ENCODE measurements around the gene MOB3B.
A peak's percentile ranks its signal among the peaks of the same experiment; 100 is the strongest.

Gene MOB3B

GRCh38 chr9:27518006-27518405 is 11.6 kb downstream of the MOB3B start:
- ChIA-PET CTCF (interaction anchor here (0.6 kb wide), 1 partner anchor 327 kb away, joined by 3 read pairs; no protein-coding TSS in a partner anchor), POLR2A (ENCODE audit: low non-redundant PET) (no interaction called here)
- DNase-seq (ENCODE audit: low spot score), result no peak
- no peak overlapping the region for H3K27ac ChIP-seq
- TF ChIP-seq, protein P1, sequence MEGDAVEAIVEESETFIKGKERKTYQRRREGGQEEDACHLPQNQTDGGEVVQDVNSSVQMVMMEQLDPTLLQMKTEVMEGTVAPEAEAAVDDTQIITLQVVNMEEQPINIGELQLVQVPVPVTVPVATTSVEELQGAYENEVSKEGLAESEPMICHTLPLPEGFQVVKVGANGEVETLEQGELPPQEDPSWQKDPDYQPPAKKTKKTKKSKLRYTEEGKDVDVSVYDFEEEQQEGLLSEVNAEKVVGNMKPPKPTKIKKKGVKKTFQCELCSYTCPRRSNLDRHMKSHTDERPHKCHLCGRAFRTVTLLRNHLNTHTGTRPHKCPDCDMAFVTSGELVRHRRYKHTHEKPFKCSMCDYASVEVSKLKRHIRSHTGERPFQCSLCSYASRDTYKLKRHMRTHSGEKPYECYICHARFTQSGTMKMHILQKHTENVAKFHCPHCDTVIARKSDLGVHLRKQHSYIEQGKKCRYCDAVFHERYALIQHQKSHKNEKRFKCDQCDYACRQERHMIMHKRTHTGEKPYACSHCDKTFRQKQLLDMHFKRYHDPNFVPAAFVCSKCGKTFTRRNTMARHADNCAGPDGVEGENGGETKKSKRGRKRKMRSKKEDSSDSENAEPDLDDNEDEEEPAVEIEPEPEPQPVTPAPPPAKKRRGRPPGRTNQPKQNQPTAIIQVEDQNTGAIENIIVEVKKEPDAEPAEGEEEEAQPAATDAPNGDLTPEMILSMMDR (conservative IDR thresholded peaks at IDR 0.05; ENCODE audit: low read depth), result no peak

DNA sequence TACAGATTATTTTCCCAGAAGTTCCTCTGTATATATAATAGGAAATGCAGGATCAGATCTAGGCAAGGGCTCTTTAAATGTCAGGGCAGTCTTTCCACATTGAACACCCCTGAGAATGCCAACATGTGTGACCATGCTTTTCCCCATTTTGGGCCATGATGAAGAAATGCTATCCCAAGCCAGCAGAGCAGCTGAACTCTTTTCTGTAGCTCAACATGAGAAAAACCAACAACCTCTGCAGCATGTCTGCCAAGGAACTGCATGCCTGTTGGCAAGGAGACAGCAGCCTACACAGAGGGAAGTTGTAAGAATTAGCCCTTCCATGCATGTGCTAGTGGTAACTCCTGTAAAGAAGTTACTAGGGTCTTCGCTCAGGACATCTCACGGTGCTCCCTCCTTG is 15.1 kb downstream of the MOB3B start:
- DNase-seq (ENCODE audit: low spot score), result no peak
- no peak overlapping the region for H3K27ac ChIP-seq
- POLR2A ChIA-PET (ENCODE audit: low non-redundant PET), result no interaction called here
- TF ChIP-seq, protein P1 (conservative IDR thresholded peaks at IDR 0.05; ENCODE audit: low read depth), result no peak
- CTCF ChIA-PET, result no interaction called here

DNA sequence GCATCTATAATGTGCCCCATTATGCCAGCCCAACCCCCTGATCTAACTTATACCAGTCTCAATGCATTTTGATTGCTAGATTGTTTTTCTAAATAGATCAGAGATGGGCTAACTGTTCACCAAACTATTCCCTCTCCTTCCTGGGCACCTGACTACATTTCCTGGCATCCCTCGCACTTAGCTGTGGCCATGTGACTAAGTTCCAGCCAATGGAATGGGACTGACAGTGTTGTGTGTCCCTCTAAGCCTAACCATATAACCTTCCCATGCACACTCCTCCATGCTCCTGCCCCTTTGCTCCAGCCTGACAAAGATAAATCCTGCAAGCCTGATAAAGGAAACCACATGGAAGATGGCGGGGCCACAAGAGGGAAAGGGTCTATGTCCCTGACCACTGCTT is 17.8 kb downstream of the MOB3B start:
- TF ChIP-seq, protein P1 (conservative IDR thresholded peaks at IDR 0.05; ENCODE audit: low read depth), result no peak
- ChIA-PET POLR2A (ENCODE audit: low non-redundant PET) (no interaction called here), CTCF (no interaction called here)
- no peak overlapping the region for H3K27ac ChIP-seq
- DNase-seq (ENCODE audit: low spot score), result no peak

DNA sequence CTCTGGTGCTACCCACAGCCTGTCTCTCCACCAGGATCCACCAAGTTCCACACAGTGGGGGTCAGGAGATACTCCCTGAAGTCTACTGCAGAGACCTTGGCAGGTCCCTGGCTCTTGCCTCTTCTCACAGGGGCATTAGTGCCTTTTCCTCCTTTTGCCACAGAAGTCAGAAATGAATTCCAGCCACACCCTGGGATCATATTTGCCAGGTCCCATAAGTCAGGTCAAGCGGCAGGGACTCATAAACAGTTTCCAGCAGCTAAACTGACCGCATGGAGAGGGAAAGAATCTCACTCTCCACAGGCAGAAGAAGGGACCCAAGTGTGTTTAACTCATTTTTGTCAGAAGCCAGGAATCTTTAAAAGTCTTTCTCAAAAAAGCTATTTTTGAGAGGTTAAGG is 18.8 kb downstream of the MOB3B start:
- TF ChIP-seq, protein P1 (conservative IDR thresholded peaks at IDR 0.05; ENCODE audit: low read depth), result no peak
- peak overlapping the region; percentile 33; the same call in 1 of the 2 replicates for H3K27ac ChIP-seq
- CTCF ChIA-PET, result no interaction called here
- no peak for DNase-seq (ENCODE audit: low spot score)
- POLR2A ChIA-PET (ENCODE audit: low non-redundant PET), result no interaction called here

DNA sequence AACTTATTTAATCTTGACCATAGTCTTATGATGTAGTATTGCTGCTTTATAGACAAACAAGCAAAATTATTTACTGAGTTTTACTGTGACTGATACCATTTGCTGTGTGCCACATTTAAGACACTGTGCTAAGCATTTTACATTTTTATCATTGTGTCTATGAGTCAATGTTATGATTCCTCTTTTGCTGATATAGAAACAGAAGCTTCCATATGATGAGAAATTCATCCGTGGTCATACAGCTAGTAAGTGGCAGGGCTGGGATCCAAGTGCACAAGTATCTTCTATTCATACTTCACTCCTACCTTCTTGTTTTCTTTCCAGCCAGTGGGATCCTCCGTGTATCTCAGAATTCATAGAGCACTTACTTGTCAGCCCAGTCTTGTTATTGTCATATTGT is 22.6 kb downstream of the MOB3B start:
- no peak for DNase-seq (ENCODE audit: low spot score)
- ChIA-PET CTCF (interaction anchor here (0.7 kb wide), 1 partner anchor 1149 kb away, joined by 4 read pairs; no protein-coding TSS in a partner anchor), POLR2A (ENCODE audit: low non-redundant PET) (no interaction called here)
- H3K27ac ChIP-seq, result peak overlapping the region; percentile 69
- TF ChIP-seq, protein P1 (conservative IDR thresholded peaks at IDR 0.05; ENCODE audit: low read depth), result no peak

DNA sequence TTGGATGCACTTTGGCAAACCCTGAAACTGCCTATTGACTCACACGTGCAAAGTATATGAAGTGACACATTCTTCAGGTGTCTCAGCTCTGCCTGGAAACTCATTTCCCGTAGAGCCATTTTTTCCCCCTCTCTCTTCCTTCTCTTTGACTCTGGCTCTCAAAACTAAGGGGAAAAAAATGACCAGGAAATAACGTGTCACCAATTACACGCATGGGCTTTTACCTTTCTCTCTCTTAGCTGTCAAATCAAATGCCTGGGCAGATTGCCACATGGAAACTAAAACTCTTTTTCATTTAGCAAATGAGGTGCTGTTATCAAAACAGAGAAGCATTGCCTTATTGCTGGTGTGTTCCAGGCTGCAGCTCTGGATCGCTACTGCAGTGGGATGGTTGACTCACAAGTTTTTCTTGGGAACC is 23.9 kb downstream of the MOB3B start:
- POLR2A ChIA-PET (ENCODE audit: low non-redundant PET), result no interaction called here
- TF ChIP-seq, protein P1 (conservative IDR thresholded peaks at IDR 0.05; ENCODE audit: low read depth), result no peak
- CTCF ChIA-PET, result no interaction called here
- peak; percentile 41 for DNase-seq (ENCODE audit: low spot score)
- H3K27ac ChIP-seq, result no peak overlapping the region

- ChIA-PET POLR2A (ENCODE audit: low non-redundant PET) (no interaction called here), CTCF (no interaction called here)
- no peak for DNase-seq (ENCODE audit: low spot score)
- TF ChIP-seq, protein P1 (conservative IDR thresholded peaks at IDR 0.05; ENCODE audit: low read depth), result no peak
- peak overlapping the region; percentile 34; the same call in 1 of the 2 replicates for H3K27ac ChIP-seq
Observed at GRCh38 chr9:27504259-27504658, 25.4 kb downstream of the MOB3B start.

Measured in RWPE1 (cell line).